ENCODE results near the gene FGF6. TPM values are rescaled to one million over a fixed set of nuclear protein-coding genes. Genes with fewer than 3 reads are reported as not detected.

The FGF6 gene
- total and polyA plus RNA-seq, 10 of the 15 experiments (the other 5 are each of a cell fraction or from before 2014, with no cell fraction given): not detected

- FAIRE-seq (no peak), ATAC-seq (no peak), DNase-seq (ENCODE audit: low read depth, low spot score) (no peak)
- no peaks in the 10 kb centered on the region for H3K9me3 ChIP-seq (replicated peaks; ENCODE audit: control insufficient read depth, insufficient read depth, low read length)
- H3K36me3 ChIP-seq (ENCODE audit: control insufficient read depth in 2 of 2, insufficient read depth in 2 of 2, low read length in 1 of 2): no peaks in the 10 kb centered on the region
- 4% methylated on average over 15 of the region's 15 CpGs for WGBS (ENCODE audit: insufficient coverage, insufficient replicate concordance, low lambda C conversion rate, missing lambda C conversion rate)
- H3K4me2 ChIP-seq (ENCODE audit: control insufficient read depth, insufficient read depth): no peak overlapping the region
- CTCF ChIA-PET: no interaction called here
- POLR2A ChIA-PET: no interaction called here
- no peak overlapping the region for H3K9ac ChIP-seq (ENCODE audit: control insufficient read depth, insufficient read depth, low read length)
- H3K4me3 ChIP-seq: no peak overlapping the region
- RAD21 ChIA-PET (ENCODE audit: unreplicated experiment): no interaction called here
- H3K27me3 ChIP-seq (replicated peaks in 1 of 2; ENCODE audit: control insufficient read depth in 2 of 2, insufficient read depth in 2 of 2, low read length in 1 of 2): peaks cover 0 to 3% of the 10 kb centered on the region in 2 experiments; a peak in 3 of 4 replicates
- SMC1A ChIA-PET (ENCODE audit: uncharacterized antibody, unreplicated experiment): no interaction called here
- H3K27ac ChIP-seq (ENCODE audit: control insufficient read depth, insufficient read depth): no peak overlapping the region
- no peaks in the 10 kb centered on the region for H3K79me2 ChIP-seq (ENCODE audit: control insufficient read depth, insufficient read depth, low read length)
- in situ Hi-C loops (cut with MboI): no loop called here
- no peaks in the 10 kb centered on the region for H3K4me1 ChIP-seq (ENCODE audit: control insufficient read depth, insufficient read depth, low read length)
- BruUV-seq (replicated peaks): no TSS peak
- intact Hi-C loops (cut with micrococcal nuclease; ENCODE audit: unreplicated experiment): no loop called here
- H2AFZ ChIP-seq (ENCODE audit: control insufficient read depth, low read depth, low read length): no peak overlapping the region
- H4K20me1 ChIP-seq (ENCODE audit: control insufficient read depth, insufficient read depth): no peaks in the 10 kb centered on the region
- TF ChIP-seq, protein P1, sequence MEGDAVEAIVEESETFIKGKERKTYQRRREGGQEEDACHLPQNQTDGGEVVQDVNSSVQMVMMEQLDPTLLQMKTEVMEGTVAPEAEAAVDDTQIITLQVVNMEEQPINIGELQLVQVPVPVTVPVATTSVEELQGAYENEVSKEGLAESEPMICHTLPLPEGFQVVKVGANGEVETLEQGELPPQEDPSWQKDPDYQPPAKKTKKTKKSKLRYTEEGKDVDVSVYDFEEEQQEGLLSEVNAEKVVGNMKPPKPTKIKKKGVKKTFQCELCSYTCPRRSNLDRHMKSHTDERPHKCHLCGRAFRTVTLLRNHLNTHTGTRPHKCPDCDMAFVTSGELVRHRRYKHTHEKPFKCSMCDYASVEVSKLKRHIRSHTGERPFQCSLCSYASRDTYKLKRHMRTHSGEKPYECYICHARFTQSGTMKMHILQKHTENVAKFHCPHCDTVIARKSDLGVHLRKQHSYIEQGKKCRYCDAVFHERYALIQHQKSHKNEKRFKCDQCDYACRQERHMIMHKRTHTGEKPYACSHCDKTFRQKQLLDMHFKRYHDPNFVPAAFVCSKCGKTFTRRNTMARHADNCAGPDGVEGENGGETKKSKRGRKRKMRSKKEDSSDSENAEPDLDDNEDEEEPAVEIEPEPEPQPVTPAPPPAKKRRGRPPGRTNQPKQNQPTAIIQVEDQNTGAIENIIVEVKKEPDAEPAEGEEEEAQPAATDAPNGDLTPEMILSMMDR (IDR thresholded peaks at IDR 0.05 in 2 of 3, conservative IDR thresholded peaks at IDR 0.05 in 1 of 3; ENCODE audit: control insufficient read depth in 2 of 3, extremely low read depth in 1 of 3, insufficient read depth in 1 of 3, low read depth in 3 of 3, low read length in 3 of 3): no peak
- no peak for TF ChIP-seq ZNF687 (IDR thresholded peaks at IDR 0.05)
- no peak for TF ChIP-seq PKNOX1 (IDR thresholded peaks at IDR 0.05)
- TF ChIP-seq BRCA1 (IDR thresholded peaks at IDR 0.05; ENCODE audit: low read depth, low read length): no peak
- TF ChIP-seq RELA (IDR thresholded peaks at IDR 0.05; ENCODE audit: borderline replicate concordance, partially characterized antibody): no peak
- TF ChIP-seq NR2F1 (conservative IDR thresholded peaks at IDR 0.05): no peak
- no peak for TF ChIP-seq TCF12 (IDR thresholded peaks at IDR 0.05; ENCODE audit: low read depth, low read length)
- TF ChIP-seq BACH1 (IDR thresholded peaks at IDR 0.05; ENCODE audit: borderline replicate concordance): no peak
- no peak for TF ChIP-seq CHD4 (IDR thresholded peaks at IDR 0.05)
- no peak for TF ChIP-seq E4F1 (IDR thresholded peaks at IDR 0.05; ENCODE audit: borderline replicate concordance, partially characterized antibody)
- TF ChIP-seq SRF (IDR thresholded peaks at IDR 0.05; ENCODE audit: low read depth in 2 of 2, low read length in 2 of 2): no peak
- no peak for TF ChIP-seq SPI1 (IDR thresholded peaks at IDR 0.05; ENCODE audit: borderline replicate concordance, insufficient read depth, low read depth, low read length)
- TF ChIP-seq, protein P2, sequence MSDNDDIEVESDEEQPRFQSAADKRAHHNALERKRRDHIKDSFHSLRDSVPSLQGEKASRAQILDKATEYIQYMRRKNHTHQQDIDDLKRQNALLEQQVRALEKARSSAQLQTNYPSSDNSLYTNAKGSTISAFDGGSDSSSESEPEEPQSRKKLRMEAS (IDR thresholded peaks at IDR 0.05; ENCODE audit: low read depth, low read length): no peak
These were observed 53.3 kb downstream of the FGF6 start for GRCh38 chr12:4392223-4392742.

All from GM12878 (cell line).